Nephron (organoid): Measurements from ENCODE around the gene ASPG.

Experiments
- H3K27ac Mint-ChIP-seq, 3 experiments: 2 replicates each; pipeline ENCODE4 v1.8.0; 2020; ENCODE audit warnings: mixed read lengths in 3 of 3, mild to moderate bottlenecking in 2 of 3, moderate library complexity in 1 of 3
- H3K27me3 Mint-ChIP-seq: 2 replicates; pipeline ENCODE4 v1.8.0; 2021; ENCODE audit warnings: low read depth, mild to moderate bottlenecking, moderate library complexity, mixed read lengths
- H3K36me3 Mint-ChIP-seq: 2 replicates; pipeline ENCODE4 v1.8.0; 2020; ENCODE audit warnings: low read depth, mixed read lengths
- H3K4me1 Mint-ChIP-seq: 2 replicates; pipeline ENCODE4 v1.8.0; 2020; ENCODE audit warnings: mixed read lengths
- H3K4me3 Mint-ChIP-seq, 3 experiments: 2 replicates each; pipeline ENCODE4 v1.8.0; 2020; ENCODE audit warnings: mild to moderate bottlenecking in 3 of 3, mixed read lengths in 3 of 3, moderate library complexity in 2 of 3
- H3K9me3 Mint-ChIP-seq: 2 replicates; pipeline ENCODE4 v1.8.0; 2020; ENCODE audit warnings: mixed read lengths
- TF ChIP-seq, protein P1 (sequence below), 3 experiments: fragments of 200-600 bp; sonication (generic); IDR thresholded peaks; one replicate each; pipeline ENCODE4 v1.5.0; 2021; ENCODE audit warnings: antibody characterized with exemption in 3 of 3; ENCODE audit not compliant: unreplicated experiment in 3 of 3

The ASPG gene

DNA sequence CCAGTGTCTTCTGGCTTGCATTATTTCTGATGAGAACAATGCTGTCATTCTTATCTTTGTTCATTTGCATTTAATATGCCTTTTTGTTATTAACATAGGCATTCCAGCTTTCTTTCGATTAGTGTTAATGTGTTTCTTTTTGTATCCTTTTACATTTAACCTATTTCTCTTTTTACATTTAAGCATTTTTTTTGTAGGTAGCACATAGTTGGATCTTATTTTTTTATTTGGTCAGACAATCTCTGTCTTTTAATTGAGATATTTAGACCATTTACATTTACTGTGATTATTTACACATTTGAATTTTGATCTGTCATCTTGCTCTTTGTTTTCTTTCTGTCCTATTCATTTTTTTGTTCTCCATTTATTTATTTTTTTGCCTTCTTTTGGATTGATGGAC lies 38.4 kb downstream of the ASPG start:
- Mint-ChIP-seq H3K27me3 (peaks cover 54% of the 10 kb centered on the region), H3K9me3 (peaks cover 32% of the 10 kb centered on the region), H3K36me3 (no peaks in the 10 kb centered on the region), H3K4me1 (no peaks in the 10 kb centered on the region), H3K27ac (no peak overlapping the region), H3K4me3 (no peak overlapping the region)
- TF ChIP-seq, protein P1, sequence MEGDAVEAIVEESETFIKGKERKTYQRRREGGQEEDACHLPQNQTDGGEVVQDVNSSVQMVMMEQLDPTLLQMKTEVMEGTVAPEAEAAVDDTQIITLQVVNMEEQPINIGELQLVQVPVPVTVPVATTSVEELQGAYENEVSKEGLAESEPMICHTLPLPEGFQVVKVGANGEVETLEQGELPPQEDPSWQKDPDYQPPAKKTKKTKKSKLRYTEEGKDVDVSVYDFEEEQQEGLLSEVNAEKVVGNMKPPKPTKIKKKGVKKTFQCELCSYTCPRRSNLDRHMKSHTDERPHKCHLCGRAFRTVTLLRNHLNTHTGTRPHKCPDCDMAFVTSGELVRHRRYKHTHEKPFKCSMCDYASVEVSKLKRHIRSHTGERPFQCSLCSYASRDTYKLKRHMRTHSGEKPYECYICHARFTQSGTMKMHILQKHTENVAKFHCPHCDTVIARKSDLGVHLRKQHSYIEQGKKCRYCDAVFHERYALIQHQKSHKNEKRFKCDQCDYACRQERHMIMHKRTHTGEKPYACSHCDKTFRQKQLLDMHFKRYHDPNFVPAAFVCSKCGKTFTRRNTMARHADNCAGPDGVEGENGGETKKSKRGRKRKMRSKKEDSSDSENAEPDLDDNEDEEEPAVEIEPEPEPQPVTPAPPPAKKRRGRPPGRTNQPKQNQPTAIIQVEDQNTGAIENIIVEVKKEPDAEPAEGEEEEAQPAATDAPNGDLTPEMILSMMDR (IDR thresholded peaks at IDR 0.05; ENCODE audit: unreplicated experiment in 3 of 3): no peak

DNA sequence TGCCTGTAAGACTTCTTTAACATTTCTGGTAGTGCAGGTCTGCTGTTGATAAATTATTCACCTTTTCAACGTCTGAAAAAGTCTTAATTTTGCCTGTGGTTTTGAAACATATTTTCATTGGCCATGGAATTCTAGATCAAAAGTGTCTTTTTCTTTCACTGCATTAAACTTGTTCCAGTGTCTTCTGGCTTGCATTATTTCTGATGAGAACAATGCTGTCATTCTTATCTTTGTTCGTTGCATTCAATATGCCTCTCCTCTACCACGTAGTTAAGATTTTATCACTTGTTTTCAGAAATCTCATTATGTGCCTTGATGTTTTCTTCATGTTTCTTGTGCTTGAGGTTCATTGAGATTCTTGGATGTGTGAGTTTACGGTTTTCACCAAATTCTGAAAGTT lies 39.5 kb downstream of the ASPG start:
- peaks cover 39% of the 10 kb centered on the region for H3K9me3 Mint-ChIP-seq
- TF ChIP-seq, protein P1 (IDR thresholded peaks at IDR 0.05; ENCODE audit: unreplicated experiment in 3 of 3): no peak
- H3K36me3 Mint-ChIP-seq: no peaks in the 10 kb centered on the region
- no peak overlapping the region for H3K4me3 Mint-ChIP-seq
- H3K27me3 Mint-ChIP-seq: peaks cover 50% of the 10 kb centered on the region
- H3K4me1 Mint-ChIP-seq: no peaks in the 10 kb centered on the region
- no peak overlapping the region for H3K27ac Mint-ChIP-seq

DNA sequence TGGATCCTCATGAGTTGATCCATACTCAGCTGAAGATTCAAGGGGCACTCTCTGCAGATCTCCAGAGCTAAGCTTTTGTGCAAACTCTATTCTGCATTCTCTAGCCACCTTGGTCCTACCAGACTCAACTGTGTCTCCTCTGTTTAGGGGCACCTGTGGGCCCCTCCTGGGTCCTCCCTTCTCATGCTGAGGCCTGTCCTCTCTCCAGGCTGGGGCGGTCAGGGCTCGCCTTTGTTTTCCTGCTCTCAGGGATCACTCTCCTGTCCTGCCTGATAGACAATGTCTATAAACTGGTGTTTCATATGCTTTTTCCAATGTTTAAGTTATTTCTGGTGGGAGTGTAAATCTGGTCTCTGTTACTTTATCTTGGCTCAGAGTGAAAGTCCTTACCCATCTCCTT lies 41.3 kb downstream of the ASPG start:
- Mint-ChIP-seq H3K27ac (no peak overlapping the region), H3K4me3 (no peak overlapping the region), H3K27me3 (peaks cover 48% of the 10 kb centered on the region), H3K9me3 (peaks cover 47% of the 10 kb centered on the region), H3K4me1 (no peaks in the 10 kb centered on the region), H3K36me3 (no peaks in the 10 kb centered on the region)
- TF ChIP-seq, protein P1 (IDR thresholded peaks at IDR 0.05; ENCODE audit: unreplicated experiment in 3 of 3): no peak

DNA sequence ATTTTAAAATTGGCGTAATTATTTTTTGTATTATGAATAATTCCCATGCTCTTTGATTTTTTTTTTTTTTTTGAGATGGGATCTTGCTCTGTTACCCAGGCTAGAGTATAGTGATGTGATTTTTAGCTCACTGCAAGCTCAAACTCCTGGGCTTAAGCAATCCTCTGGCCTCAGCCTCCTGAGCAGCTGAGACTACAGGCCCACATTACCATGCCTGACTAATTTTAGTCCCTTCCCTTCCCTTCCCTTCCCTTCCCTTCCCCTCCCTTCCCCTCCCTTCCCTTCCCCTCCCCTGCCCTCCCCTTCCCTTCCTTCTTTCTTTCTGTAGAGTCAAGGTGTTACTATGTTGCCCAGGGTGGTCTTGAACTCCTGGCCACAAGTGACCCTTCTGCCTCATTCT lies 43.5 kb downstream of the ASPG start:
- Mint-ChIP-seq H3K9me3 (peaks cover 43% of the 10 kb centered on the region), H3K36me3 (no peaks in the 10 kb centered on the region), H3K27me3 (peaks cover 53% of the 10 kb centered on the region), H3K4me1 (no peaks in the 10 kb centered on the region), H3K27ac (no peak overlapping the region), H3K4me3 (no peak overlapping the region)
- TF ChIP-seq, protein P1 (IDR thresholded peaks at IDR 0.05; ENCODE audit: unreplicated experiment in 3 of 3): no peak

DNA sequence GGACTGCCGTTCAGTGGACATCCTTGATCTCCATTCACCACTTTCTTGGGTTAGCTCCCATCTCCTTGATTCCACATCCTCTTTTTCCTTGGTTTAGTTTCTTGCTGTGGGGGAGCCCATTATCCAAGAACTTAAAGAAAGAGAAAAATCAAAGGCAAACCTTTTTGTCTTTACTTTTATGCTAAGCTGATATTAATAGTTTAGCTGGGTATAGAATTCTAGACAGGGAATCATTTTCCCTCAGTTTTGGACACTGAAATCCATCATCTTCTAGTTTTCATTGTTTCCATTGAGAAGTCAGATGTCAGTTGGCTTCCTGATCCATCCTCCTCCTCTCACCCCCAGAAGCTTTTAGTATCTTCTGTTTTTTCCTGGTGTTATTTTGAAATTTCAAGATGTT lies 44.1 kb downstream of the ASPG start:
- H3K36me3 Mint-ChIP-seq: no peaks in the 10 kb centered on the region
- peaks cover 58% of the 10 kb centered on the region for H3K27me3 Mint-ChIP-seq
- no peak overlapping the region for H3K4me3 Mint-ChIP-seq
- peaks cover 38% of the 10 kb centered on the region for H3K9me3 Mint-ChIP-seq
- TF ChIP-seq, protein P1 (IDR thresholded peaks at IDR 0.05; ENCODE audit: unreplicated experiment in 3 of 3): no peak
- no peak overlapping the region for H3K27ac Mint-ChIP-seq
- H3K4me1 Mint-ChIP-seq: no peaks in the 10 kb centered on the region

DNA sequence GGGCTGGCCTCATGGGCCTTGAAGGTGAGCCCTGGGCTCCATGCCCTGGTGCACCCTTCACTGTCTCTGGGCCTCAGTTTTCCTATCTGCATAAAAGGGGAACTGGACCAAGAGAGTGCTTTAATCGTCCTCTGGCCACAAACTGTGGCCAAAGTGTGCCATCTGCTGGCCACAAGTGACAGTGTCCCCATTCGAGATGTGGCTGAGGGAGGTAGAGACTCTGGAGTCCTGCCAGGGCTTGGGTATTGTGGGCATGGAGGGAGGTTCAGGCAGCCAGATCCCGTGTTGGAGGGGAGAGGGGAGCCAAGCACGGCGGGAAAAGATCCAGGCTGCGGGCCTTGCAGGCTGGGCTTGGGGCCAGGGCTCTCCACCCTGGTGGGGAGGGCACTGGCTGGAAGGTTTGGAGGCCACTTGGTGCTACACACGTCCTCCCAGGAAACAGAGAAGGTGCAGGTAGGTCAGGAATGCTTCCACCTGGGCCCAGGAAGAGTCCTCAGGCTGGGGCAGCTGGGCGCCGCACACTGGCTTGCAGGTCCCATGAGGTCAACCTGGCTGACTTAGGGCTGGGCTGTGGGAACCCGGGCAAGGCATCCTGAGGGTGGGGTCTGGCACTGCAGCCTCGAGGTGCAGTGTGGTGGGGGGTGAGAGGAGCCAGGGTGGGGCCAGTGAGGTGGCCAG lies 45.6 kb downstream of the ASPG start:
- Mint-ChIP-seq H3K27ac (no peak overlapping the region), H3K36me3 (no peaks in the 10 kb centered on the region), H3K27me3 (peaks cover 67% of the 10 kb centered on the region), H3K9me3 (peaks cover 33% of the 10 kb centered on the region), H3K4me1 (no peaks in the 10 kb centered on the region), H3K4me3 (no peak overlapping the region)
- TF ChIP-seq, protein P1 (IDR thresholded peaks at IDR 0.05; ENCODE audit: unreplicated experiment in 3 of 3): peak; percentile 59 to 63 (median 61)
